ENCODE measurements around the gene ELOVL5.

Gene ELOVL5

DNA sequence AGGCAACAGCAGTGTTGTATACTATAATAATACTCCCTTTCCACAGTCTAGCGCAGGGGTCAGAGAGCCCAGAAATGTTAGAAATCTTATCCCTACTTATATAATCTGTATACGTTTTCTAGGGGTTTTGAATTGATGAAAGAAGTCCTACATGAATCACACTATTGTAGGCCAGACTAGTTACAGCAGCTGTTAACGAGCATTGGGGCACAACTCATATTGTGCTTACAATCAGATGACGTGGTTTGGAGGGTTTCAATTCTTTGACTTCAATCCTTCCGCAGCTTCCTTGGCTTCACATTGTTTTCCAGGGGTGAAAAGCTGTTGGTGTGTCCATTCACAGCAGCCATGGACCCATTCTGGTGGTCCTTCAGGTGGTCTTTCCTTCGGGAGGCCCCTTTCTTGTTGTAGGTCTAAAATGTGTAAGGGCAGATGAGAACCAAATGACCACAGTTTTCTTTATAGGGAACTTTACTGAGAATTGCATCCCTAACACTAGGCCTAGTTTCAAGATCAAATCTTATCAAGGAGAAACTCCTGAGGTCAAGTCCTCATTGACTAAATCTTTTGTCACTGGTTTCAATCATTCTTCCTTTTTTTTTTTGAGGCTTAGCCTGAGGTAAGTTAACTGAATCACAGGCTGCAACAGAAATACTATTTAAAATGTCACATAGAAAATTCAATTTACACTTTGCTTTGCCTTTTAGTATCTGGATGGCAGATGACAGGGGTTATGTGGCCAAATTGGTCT, 79.7 kb downstream of the ELOVL5 start:
- no peak for DNase-seq

DNA sequence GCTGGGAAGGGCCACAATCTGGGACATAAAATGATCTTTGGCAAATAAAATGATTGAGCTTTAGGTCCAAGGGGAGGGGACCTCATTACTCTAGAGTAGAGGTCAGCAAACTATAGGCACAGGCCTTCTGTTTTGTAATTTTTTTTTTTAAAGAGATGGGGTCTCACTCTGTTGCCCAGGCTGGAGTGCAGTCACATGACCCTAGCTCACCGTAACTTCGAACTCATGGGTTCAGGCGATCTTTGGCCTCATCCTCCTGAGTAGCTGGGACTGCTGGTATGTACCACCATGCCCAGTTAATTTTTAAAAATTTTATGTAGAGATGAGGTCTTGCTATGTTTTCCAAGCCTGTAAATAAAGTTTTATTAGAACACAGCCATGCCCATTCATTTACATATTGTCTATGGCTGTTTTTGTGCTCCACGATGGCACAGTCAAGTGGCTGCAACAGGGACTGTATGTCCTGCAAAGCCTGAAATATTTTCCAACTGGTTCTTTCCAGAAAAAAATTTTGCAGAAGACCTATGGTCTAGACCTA, 82.1 kb downstream of the ELOVL5 start:
- DNase-seq, result no peak

DNA sequence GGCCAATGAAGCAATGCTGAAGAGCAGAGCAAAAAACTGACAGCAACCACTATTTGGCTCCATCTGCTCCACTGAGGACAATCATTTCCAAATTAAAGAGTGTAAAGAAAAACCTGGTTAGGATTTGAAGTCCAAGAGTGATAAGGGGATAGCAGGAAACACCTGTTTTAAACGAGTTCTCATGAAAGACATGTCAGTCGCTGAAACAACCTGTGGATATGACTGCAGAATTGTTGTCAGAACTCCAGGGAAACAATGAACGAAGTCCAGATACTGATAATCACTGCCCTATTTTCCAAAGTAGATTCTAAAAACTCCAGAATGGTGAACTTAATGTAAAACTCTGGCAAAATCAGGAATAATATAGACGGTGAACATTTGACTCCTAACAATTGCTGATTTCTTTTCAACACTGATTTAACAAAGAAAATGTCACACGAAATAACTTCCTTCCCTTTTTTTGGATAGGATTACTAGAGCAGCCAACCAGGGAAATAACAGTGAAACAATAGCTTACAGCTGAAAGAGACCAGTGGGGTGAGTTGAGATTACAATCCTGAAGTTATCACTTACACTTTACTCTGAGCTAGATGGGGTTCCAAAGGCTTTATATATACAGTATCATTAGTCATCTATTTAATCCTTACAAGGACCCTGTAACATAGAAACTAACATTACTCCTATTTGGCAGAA, 83.7 kb downstream of the ELOVL5 start:
- DNase-seq, result no peak

DNA sequence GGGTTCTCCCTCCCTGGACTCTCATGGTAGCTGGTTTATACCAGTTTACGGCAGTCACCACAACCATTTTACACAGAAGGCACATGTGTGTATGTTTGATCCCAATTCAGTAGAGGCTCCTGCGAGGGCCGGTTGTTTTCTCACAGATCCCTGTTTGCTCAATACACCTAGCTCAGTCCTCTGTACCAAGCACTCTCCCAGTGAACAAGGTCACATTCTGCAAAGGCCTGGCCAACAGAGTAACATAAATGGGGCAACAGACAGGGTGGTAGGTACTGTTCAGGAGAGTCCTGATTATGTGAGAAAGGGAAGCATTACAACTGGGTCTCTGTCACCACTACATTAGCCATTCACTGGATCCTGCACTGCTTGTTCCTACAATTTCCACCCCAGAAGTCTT, 84.4 kb downstream of the ELOVL5 start:
- no peak for DNase-seq

DNA sequence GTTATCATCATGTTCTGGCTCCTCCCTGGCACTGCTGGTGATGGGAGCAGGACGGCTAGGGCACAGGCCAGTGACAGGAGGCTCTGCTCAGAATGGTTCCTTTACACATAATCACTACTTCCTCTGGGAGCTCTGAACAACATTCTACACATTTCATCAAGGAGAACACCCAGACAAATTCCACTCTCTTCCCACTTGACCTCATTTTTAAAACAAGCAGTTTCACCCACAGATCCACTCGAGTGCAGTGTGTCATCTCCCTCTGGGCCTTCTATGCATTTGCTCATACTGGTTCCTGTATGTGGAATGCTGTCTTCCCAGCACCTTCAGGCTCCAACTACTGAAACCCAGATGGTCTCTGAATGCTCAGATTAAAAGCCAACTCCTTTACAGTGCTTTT, 84.8 kb downstream of the ELOVL5 start:
- DNase-seq, result no peak

DNA sequence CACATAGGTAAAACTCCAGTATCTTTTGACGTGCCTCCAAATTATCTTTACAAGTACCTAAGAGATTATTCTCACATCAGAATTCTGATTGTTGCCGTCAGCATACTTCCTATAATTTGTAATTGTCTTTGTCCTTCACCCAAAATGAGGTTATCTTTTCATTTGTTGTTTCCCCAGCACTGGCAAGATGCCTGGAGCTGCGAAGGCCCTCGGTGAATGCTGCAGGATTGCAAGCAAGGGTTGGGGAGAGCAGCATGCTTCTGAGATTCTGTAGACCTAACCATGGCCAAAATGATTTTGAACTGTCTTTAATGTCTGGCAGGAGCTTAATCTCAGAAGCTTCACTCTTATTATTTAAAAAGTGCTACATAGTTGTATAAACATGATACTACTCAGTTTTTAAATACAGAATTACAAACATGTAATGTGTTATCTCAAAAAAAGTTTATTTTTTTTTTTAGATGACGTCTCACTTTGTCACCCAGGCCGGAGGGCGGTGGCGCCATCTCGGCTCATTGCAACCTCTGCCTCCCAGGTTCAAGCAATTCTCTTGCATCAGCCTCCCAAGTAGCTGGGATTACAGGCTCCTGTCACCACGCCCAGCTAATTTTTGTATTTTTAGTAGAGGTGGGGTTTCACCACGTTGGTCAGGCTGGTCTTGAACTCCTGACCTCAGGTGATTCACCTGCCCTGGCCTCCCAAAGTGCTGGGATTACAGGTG, 88.7 kb downstream of the ELOVL5 start:
- DNase-seq, result no peak

DNA sequence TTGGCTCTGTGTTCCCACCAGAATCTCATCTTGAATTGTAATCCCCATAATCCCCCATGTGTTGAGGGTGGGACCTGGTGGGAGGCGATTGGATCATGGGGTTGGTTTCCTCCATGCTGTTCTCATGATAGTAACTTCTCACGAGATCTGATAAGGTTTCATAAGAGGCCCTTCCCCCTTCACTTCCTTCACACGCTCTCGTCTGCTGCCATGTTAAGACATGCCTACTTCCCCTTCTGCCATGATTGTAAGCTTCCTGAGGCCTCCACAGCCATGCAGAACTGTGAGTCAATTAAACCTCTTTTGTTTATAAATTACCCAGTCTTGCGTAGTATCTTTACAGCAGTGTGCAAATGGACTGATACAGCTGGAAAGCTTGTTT, 90.0 kb downstream of the ELOVL5 start:
- no peak for DNase-seq

DNA sequence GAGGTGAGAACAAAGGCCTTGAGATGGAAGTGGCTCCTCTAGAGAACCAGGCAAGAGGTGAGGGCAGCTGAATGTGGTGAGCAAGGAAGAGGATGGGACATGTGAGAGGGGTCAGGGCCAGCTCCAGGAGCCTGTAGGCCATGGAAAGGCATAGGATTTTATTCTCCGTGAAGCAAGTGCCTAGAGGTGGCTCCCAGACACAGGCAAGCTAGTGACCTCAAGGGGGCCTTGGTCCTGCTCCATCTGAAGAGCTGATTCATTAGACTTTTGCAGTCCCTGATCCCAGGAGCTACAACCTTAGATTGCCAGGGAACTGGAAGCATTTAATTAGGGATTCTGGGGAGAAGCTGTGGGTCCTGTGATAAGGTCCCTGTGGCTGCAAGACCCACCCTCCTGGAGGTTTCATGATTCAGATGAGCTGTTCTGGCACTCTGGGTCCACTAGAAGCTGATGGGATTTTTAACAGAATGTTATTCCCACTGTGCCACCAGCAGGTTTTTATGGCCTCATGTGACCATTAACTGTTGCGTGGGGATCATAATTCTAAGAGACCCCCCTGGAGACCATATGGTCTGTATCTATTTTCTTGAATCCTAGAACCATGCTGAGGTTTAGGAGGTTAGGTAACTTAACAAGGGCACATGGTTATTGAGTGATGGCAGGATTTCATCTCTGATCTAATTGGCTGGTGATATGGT, 90.5 kb downstream of the ELOVL5 start:
- DNase-seq, result no peak

DNA sequence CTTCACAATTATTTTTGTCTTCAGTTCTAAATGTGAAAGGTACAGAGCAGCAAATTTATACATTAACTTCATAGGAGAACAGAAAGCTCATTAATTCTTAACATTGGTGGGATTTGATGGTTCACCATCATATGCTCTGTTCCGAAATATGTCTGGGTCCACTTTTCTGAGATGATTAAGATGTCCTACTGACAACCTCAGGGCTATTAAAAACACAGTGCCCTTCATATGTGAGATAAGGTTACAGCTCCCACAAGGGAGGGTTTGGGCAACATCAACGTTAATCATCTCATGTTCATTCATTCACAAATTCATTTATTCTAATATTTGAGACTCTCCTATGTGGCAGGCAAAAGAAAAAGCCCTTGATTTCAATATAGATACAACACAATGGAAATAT, 91.2 kb downstream of the ELOVL5 start:
- no peak for DNase-seq

DNA sequence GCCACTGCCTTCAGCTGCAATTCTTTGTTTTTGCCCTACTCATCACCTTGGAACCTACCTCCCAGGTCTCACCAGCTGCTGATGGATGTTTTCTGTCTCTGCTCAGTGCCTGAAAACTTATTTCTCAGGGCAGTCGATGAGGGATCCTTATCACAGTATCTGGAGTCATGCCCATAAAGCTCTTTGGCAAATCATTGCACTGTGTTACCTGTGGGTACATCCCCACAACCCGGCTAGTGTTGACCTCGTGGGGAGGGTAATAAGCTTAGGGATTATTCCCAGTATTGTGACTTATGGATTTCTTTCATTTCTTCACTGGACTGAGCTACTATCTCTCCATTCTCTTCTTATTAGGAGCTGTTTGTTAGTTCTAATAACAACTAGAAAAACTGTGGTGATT, 91.7 kb downstream of the ELOVL5 start:
- DNase-seq, result no peak

DNA sequence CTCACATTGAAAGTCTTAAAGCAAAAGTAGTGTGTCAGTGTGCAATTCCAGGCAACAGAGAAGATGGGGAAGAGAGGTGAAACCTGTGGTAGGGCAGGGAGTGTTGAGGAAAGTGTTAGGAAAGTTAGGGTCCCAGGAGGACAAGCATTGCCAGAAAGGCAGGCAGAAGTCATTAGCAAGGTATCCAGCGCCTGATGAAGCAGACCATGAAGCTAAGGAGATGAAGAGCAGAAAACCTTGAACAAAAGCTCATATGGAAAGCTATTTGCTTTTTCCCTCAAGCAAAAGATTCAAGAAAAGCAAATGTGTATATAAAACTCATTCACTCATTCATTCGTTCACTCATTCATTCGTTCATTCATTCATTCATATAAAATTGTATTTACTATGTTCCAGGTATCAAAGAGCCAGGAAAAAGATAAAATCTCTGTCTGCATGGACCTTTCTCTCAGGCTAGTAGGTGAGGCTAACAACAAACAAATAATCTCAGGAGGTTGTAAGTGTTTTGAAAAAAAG, 96.5 kb downstream of the ELOVL5 start:
- no peak for DNase-seq

DNA sequence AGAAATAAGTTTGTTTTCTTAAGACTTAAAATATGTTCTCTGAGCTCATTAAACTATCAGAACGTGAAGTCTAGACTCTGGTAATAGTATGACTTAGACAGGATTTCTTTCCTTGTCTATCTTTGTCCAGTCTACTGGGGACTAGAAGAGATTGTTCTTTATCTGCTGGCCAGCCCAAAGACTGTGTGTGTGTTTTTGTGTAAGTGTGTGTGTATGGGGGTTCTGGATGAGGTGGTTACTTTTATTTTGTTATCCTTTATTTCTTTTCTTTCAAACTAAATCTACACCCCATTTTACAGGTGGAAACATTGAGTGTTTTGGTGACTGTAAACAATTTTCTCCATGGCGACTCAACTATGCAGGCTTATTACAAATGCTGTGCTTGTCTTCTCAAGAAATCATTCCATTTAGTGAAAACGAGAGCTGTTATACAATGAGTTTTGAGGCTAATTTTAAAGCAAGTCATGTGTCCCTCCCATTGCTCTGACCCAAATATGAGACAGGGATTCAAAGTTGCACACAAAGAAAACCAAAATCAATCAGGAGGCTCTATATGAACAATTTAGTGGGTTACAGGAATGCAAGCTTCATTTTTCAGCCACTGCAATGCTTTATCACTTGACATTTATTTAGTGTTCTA, 97.6 kb downstream of the ELOVL5 start:
- DNase-seq, result no peak

DNA sequence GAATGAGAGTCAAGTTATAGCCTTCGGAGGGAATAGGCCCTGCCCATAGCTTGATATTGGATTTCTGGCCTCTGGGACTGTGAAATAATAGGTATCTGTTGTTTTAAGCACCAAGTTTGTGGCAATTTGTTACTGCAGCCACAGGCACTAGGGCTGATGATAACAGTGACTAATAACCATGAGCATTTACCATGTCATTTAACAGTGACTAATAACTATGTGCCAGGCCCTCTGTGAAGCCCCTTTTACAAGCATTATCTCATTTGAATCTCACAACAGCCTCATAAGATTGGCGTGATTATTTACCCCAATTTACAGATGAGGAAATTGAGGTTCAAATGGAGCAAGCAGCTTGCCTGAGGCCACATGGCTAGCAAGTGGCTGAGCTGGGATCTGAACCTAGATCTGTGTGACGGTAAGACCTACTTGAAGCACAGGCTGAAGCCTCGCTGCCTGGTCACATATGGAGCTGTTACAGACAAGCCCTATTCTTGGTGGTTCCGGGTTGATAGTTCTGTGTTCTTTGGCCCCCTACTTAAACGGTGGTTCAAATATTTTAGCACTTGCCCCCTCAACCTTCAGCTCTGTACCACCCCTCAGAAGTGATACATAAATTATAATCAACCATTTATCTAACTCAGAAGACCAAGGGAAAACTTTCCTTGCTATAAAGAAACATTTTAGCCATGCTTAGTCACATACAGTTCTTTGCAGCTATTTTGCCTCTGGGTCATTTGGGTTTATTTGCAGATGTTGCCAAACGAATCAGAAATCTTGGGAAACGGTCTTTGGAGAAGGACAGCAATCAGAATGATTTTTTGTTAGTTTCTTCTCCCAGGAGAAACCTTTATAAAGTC, 98.3 kb downstream of the ELOVL5 start:
- DNase-seq, result no peak

DNA sequence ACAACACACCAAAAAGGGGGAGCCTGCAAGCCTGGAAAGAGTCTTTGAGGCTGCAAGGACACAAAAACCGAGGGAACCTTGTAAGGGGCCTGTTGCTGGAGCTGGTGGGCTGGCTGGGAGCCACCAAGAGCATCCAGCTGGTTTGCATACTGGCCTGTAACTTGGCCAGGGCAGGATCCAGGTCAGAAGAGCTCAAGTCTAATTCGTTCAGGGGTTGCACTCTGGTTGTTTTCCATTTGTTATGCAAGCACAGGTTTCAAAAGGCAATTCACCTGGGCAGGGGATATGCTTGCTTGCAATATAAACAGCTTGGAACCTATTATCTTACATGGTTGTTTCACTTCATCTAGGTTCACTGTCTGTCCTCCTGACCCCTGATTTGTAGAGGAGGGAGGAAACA, 101.8 kb downstream of the ELOVL5 start:
- DNase-seq, result no peak

DNA sequence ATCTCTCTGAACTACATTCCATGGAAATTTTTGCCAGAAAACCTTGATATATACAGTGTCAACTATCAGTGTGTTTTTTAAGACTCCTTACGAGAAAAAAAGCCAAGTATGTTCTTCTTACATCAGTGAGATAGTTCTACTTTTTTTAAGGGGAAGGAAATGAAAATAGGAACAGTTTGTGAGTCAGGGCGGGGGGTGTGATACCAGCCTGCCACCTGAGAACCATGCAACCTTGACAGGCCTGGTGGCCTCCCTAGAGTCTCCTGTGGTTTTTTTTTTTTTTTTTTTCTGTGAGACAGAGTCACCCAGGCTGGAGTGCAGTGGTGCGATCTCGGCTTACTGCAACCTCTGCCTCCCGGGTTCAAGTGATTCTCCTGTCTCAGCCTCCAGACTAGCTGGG, 103.8 kb downstream of the ELOVL5 start:
- DNase-seq, result no peak

DNA sequence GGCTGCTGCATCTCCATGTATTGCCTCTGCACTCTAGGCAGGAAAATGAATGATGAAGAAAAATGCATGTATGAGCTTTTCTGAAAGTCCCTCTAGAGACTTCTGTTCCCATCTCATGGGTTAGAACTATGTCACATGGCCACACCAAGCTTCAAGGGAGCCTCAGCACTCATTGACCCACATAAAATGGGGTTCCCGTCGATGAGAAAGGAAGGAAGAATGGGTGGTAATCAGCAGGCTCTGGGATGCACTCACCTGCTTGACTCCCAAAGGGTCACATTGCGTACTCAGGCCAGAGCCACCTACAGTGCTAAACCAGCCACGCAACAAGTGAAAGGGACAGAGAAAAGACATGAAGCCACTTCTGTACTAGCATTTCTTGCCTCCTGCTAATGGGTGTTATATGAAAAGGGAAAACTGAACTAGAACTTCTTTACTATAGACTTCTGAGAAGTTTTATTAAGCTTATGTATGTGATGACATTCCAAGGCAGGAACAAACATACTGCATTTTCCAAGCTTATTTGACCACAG, 104.3 kb downstream of the ELOVL5 start:
- DNase-seq, result no peak

DNA sequence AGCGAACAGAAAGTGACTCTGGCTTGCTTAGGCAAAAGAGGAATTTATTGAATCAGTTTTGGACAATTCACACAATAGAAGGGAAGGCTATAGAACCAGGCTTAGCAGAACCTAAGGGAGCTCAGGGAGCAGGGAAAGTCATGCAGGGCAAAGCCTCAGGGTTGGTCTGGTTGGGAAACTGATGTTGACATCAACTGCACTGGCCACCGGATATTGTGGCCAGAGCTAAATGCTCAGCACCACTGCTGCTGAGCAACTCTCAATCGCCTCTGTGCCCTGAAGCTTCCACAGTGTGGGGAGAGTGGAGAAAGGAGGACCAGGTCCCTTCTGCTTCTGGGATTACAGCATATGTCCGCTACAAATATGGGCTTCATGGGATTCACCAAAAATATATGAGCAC, 106.8 kb downstream of the ELOVL5 start:
- no peak for DNase-seq

DNA sequence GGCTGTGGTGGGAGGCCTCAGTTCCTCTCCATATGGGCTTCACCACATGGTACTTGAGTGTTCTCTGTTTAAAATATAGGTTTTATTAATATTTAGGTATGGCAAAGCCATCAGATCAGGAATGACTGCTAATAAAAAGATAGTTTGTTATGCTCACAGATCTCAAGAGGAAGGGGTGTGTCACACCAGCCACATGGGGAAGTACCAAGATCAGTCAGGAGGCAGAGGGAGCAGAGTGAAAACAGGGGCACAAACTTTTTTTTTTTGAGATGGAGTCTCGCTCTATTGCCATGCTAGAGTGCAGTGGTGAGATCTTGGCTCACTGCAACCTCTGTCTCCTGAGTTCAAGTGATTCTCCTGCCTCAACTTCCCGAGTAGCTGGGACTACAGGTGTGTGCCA, 108.0 kb downstream of the ELOVL5 start:
- no peak for DNase-seq

DNA sequence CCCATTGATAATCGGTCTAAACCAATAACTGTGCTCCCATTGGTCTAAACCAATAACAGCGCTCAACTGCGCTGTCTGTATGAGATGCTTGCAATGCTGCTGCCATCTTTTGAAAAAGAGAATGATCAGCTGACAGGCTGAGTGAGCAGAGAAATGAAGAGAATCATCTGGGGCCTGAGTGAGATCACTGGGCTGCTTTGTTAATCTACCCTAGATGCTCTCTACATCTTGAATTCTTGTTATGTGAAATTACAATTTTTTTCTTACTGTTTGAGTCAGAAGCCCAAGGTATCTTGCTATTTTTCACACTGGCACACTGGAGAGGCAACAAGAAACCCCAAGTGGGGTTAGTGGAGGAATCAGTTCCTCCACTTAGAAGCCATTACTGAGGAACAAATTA, 108.6 kb downstream of the ELOVL5 start:
- no peak for DNase-seq

DNA sequence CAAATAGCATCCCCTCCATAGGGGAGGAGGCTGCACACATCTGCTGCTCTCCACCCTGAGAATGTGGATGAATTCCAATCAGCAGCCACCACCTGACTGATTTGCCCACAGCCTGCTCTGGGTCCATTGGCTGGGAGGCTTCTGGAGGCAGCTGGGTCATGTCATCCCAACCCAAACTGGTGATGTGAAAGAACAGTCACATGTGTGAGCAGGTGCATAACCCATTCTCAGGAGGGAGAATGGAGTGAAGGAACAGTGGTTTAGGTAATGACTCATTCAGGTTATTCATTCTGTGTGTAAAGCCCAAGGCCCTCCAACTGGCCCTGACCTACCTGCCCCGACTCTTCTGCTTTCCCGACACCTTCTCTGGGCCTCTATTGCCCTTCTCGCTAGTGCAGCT, 109.2 kb downstream of the ELOVL5 start:
- DNase-seq, result no peak

DNA sequence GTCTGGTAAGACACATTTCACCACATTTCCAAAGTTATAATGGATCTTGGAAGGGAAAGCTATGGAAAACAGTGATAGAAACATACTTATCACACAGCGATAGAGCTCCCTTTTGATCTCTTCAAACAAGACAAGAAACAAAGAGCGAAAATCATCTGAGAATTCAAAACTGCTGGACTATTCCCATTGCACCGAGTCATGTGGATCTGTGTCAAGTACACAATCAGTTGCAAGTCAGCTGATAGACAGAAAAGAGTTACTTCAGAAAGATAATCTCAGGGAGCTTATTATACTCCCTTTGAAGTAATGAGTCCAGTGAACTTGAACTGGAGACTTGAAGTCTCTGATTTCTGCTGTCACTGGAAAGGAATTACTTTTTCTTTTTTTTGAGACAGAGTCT, 110.4 kb downstream of the ELOVL5 start:
- DNase-seq, result no peak

Data from activated gamma-delta T cell (primary cell).